Type B pancreatic cell (in vitro differentiated cells): ENCODE results near the gene GAS2. TPM values are rescaled to one million over a fixed set of nuclear protein-coding genes. Genes with fewer than 3 reads are reported as not detected.
A peak's percentile ranks its signal among the peaks of the same experiment; 100 is the strongest.

ENCODE experiments used
- DNase-seq: peaks from one replicate; pipeline ENCODE4 v3.0.0; 2021; ENCODE audit warnings: mixed read lengths; ENCODE audit not compliant: unreplicated experiment; ENCODE audit errors: extremely low spot score
- H3K27ac Mint-ChIP-seq: 2 replicates; pipeline ENCODE4 v1.8.0; 2021; ENCODE audit warnings: mild to moderate bottlenecking, mixed read lengths
- H3K27me3 Mint-ChIP-seq: 2 replicates; pipeline ENCODE4 v1.8.0; 2021; ENCODE audit warnings: mixed read lengths
- H3K36me3 Mint-ChIP-seq: 2 replicates; pipeline ENCODE4 v1.8.0; 2021; ENCODE audit warnings: mixed read lengths
- H3K4me1 Mint-ChIP-seq: one replicate; pipeline ENCODE4 v1.8.0; 2021; ENCODE audit warnings: mixed read lengths; ENCODE audit not compliant: unreplicated experiment
- H3K4me3 Mint-ChIP-seq: 2 replicates; pipeline ENCODE4 v1.8.0; 2021; ENCODE audit warnings: mild to moderate bottlenecking, mixed read lengths
- H3K9me3 Mint-ChIP-seq: 2 replicates; pipeline ENCODE4 v1.8.0; 2021; ENCODE audit warnings: mixed read lengths
- total RNA-seq: library from RNA; stranded (reverse); gene quantifications from 2 replicates; pipeline ENCODE4 v1.2.1, GENCODE V29; 2021; ENCODE audit warnings: low replicate concordance
- TF ChIP-seq, protein P1 (sequence below): fragments of 200-600 bp; sonication (generic); conservative IDR thresholded peaks from 2 replicates; pipeline ENCODE4 v1.5.0; 2021; ENCODE audit warnings: antibody characterized with exemption, mild to moderate bottlenecking

Gene GAS2
- total RNA-seq, 1 donor from 2014 or later = 15.6 TPM

DNA sequence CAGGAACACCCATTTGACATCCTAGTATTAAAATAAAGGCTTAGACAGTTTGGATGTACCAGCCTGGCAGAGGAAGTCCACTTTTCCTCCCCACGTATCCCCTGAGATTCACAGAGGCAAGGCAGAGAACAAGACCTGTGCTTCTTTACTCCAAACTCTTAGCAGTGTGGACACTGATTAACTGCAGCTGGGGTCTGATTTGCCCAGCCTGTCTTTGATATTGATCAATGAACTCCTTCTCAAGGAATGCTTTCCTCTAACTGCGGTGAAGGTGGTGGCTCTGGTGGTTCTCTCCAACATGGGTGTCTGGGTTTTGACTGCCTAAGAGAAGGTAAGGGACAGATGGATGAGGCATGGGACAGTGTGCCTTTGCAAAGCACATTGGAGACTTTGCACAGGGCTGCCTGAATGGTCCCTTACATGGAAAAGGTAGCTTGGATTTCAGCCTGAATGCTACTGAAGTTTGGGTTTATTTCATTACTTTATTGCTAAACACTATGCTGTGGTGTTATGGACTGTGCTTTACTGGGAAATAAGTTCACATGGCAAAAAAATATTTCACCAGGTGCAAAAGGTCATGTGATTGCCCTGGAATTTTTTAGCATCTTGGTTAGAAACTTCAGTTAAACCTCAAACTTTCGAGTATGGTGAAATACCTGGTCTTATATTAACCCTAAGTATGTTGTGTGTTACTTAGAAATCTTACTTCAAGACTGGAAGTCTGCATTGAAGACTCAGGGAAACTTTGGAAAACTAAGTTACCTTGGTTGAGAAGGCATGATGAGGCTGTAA, 1.8 kb downstream of the GAS2 start:
- Mint-ChIP-seq H3K27me3 (peaks cover 9% of the 10 kb centered on the region), H3K4me3 (peak overlapping the region; percentile 89), H3K4me1 (peaks cover 20% of the 10 kb centered on the region)

DNA sequence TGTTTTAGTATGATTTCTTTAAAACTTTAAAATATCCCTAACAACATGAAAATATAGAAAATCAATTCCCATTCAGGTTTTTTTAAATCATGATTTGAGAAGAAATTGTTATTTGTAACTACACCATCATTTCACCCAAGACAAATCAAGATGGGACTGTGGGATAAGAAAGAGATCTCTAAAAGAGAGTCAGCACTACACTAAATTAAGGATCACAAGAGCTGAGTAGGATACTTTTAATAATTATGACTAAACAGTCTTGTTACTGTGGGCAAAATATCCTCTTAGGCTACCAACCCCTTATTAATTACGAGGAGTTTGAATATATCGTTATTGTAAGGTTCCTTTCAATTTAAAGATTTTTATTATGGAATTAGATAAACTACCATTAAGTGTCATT, 3.0 kb downstream of the GAS2 start:
- TF ChIP-seq, protein P1, sequence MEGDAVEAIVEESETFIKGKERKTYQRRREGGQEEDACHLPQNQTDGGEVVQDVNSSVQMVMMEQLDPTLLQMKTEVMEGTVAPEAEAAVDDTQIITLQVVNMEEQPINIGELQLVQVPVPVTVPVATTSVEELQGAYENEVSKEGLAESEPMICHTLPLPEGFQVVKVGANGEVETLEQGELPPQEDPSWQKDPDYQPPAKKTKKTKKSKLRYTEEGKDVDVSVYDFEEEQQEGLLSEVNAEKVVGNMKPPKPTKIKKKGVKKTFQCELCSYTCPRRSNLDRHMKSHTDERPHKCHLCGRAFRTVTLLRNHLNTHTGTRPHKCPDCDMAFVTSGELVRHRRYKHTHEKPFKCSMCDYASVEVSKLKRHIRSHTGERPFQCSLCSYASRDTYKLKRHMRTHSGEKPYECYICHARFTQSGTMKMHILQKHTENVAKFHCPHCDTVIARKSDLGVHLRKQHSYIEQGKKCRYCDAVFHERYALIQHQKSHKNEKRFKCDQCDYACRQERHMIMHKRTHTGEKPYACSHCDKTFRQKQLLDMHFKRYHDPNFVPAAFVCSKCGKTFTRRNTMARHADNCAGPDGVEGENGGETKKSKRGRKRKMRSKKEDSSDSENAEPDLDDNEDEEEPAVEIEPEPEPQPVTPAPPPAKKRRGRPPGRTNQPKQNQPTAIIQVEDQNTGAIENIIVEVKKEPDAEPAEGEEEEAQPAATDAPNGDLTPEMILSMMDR = no peak
- Mint-ChIP-seq H3K9me3 (no peaks in the 10 kb centered on the region), H3K4me3 (no peak overlapping the region), H3K4me1 (peaks cover 23% of the 10 kb centered on the region), H3K36me3 (no peaks in the 10 kb centered on the region), H3K27ac (no peak overlapping the region), H3K27me3 (peaks cover 9% of the 10 kb centered on the region)
- no peak for DNase-seq

More for the DNA sequence above, 1.8 kb downstream of the GAS2 start:
- Mint-ChIP-seq H3K9me3 (no peaks in the 10 kb centered on the region), H3K36me3 (no peaks in the 10 kb centered on the region), H3K27ac (no peak overlapping the region)
- TF ChIP-seq, protein P1 = no peak
- no peak for DNase-seq

DNA sequence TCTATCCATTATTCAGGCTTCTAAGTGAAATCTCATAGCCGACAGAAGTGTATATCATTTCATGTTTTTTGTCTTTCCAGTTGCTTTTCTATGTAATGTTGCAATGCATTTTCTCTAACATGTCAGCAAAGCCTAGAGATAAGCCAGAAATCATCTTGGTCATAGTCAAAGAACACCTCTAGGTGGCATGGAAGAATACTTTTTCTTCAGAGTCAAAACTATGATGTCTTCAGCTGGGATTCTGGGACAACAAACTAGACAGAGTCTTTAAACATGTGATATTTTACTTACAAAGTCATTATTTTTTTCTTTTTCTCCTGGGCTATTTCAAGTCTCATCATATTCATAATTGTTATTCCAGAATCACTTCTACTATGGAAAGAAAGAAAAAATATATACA, 4.4 kb downstream of the GAS2 start:
- H3K27me3 Mint-ChIP-seq = peaks cover 9% of the 10 kb centered on the region

DNA sequence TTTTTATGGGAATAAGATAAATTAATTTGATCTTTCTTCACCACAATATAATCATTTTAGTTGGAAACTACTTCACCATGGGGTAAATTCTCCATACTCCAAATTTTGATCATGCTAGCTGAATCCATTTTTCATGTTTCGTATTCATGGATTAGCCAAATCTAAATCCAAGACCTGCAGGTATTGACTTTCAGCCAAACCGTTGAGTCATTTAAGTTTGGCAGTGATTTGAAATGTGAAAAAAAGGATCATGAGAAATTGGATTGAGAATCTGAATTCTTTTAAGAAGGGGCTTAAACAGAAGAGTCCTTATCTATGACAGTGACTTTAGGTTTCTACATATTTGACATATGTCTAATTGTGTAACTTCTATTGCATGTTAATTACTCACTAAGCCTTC, 5.3 kb downstream of the GAS2 start:
- Mint-ChIP-seq H3K36me3 (no peaks in the 10 kb centered on the region), H3K4me3 (no peak overlapping the region), H3K9me3 (no peaks in the 10 kb centered on the region), H3K4me1 (peaks cover 18% of the 10 kb centered on the region), H3K27me3 (peaks cover 9% of the 10 kb centered on the region), H3K27ac (no peak overlapping the region)
- TF ChIP-seq, protein P1 = no peak
- DNase-seq = no peak

More for the DNA sequence above, 4.4 kb downstream of the GAS2 start:
- no peak overlapping the region for H3K4me3 Mint-ChIP-seq
- peaks cover 25% of the 10 kb centered on the region for H3K4me1 Mint-ChIP-seq
- no peaks in the 10 kb centered on the region for H3K36me3 Mint-ChIP-seq
- no peaks in the 10 kb centered on the region for H3K9me3 Mint-ChIP-seq
- TF ChIP-seq, protein P1 = peak; percentile 65
- DNase-seq = no peak
- H3K27ac Mint-ChIP-seq = no peak overlapping the region

DNA sequence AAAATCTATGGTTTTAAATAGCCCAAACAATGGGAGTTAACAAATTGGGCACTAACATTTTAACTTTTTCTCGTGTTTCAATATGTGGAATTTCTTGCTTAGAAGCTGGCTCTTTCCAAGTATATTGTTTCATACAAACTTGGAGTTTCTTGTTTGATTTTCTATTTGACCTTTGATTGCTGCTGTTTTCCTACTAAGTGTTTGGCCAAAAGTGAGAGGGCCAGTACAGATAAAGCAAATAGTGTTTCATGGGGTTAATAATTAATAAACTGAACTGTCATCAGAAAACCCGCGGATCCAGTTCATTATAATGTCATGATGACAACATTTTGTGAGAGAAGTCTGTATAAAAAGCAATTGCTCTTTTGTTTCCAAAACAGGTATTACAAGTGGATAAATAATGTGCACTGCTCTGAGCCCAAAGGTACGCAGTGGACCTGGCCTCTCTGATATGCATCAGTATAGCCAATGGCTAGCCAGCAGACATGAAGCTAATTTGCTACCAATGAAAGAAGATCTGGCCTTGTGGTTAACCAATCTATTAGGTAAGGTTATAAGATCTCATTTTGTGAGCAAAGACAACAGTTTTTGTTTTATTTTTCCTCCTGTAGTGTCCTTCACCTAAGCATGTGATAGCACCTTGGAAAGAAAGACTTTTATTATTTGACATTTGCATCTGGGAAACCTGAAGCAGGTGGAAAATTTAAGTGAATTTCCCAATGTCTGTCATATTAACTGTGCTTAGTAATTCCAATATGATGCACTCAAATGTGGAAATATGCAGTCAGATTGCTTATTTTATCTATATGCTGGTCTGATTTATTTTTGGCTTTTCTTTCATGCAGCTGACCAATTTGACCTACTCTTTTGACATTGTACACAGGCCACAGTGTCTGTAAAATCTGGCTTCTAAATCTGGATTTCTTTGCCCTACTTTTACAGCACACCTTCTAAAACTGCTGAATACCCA, 8.3 kb downstream of the GAS2 start:
- Mint-ChIP-seq H3K27me3 (no peaks in the 10 kb centered on the region), H3K4me1 (peaks cover 6% of the 10 kb centered on the region), H3K27ac (peak overlapping the region; percentile 78), H3K36me3 (no peaks in the 10 kb centered on the region), H3K9me3 (no peaks in the 10 kb centered on the region), H3K4me3 (peak overlapping the region; percentile 59)
- no peak for DNase-seq
- TF ChIP-seq, protein P1 = no peak
